ENCODE results near the gene LRRC55.

The LRRC55 gene

GRCh38 chr11:57219021-57219627 is 37.4 kb downstream of the LRRC55 start:
- no peak for TF ChIP-seq CTCF (IDR thresholded peaks at IDR 0.05; ENCODE audit: poor library complexity, severe bottlenecking)
- Histone ChIP-seq H3K4me1 (ENCODE audit: insufficient read depth, poor library complexity, severe bottlenecking) (peaks cover 6% of the 10 kb centered on the region), H3K36me3 (ENCODE audit: low read depth) (no peaks in the 10 kb centered on the region), H3K27ac (ENCODE audit: poor library complexity, severe bottlenecking) (no peak overlapping the region), H3K9me3 (ENCODE audit: severe bottlenecking) (no peaks in the 10 kb centered on the region), H3K4me3 (ENCODE audit: severe bottlenecking) (no peak overlapping the region), H3K27me3 (ENCODE audit: insufficient read depth, poor library complexity, severe bottlenecking) (no peaks in the 10 kb centered on the region)
- no peak for ATAC-seq (ENCODE audit: low read depth)
- no peak for DNase-seq (ENCODE audit: low spot score)

- DNase-seq (ENCODE audit: low spot score) (no peak), ATAC-seq (ENCODE audit: low read depth) (no peak)
- Histone ChIP-seq H3K4me1 (ENCODE audit: insufficient read depth, poor library complexity, severe bottlenecking) (no peaks in the 10 kb centered on the region), H3K9me3 (ENCODE audit: severe bottlenecking) (no peaks in the 10 kb centered on the region), H3K27ac (ENCODE audit: poor library complexity, severe bottlenecking) (no peak overlapping the region), H3K27me3 (ENCODE audit: insufficient read depth, poor library complexity, severe bottlenecking) (no peaks in the 10 kb centered on the region), H3K4me3 (ENCODE audit: severe bottlenecking) (no peak overlapping the region), H3K36me3 (ENCODE audit: low read depth) (no peaks in the 10 kb centered on the region)
- no peak for TF ChIP-seq CTCF (IDR thresholded peaks at IDR 0.05; ENCODE audit: poor library complexity, severe bottlenecking)
Observed at GRCh38 chr11:57222239-57222638, 40.5 kb downstream of the LRRC55 start.

- Histone ChIP-seq H3K4me1 (ENCODE audit: insufficient read depth, poor library complexity, severe bottlenecking) (no peaks in the 10 kb centered on the region), H3K4me3 (ENCODE audit: severe bottlenecking) (no peak overlapping the region), H3K36me3 (ENCODE audit: low read depth) (no peaks in the 10 kb centered on the region), H3K27ac (ENCODE audit: poor library complexity, severe bottlenecking) (no peak overlapping the region), H3K9me3 (ENCODE audit: severe bottlenecking) (no peaks in the 10 kb centered on the region), H3K27me3 (ENCODE audit: insufficient read depth, poor library complexity, severe bottlenecking) (no peaks in the 10 kb centered on the region)
- no peak for DNase-seq (ENCODE audit: low spot score)
- no peak for ATAC-seq (ENCODE audit: low read depth)
- no peak for TF ChIP-seq CTCF (IDR thresholded peaks at IDR 0.05; ENCODE audit: poor library complexity, severe bottlenecking)
Observed at GRCh38 chr11:57223601-57224000, 41.8 kb downstream of the LRRC55 start.

- ATAC-seq (ENCODE audit: low read depth) = no peak
- no peaks in the 10 kb centered on the region for H3K27me3 ChIP-seq (ENCODE audit: insufficient read depth, poor library complexity, severe bottlenecking)
- H3K4me3 ChIP-seq (ENCODE audit: severe bottlenecking) = no peak overlapping the region
- no peaks in the 10 kb centered on the region for H3K9me3 ChIP-seq (ENCODE audit: severe bottlenecking)
- TF ChIP-seq CTCF (IDR thresholded peaks at IDR 0.05; ENCODE audit: poor library complexity, severe bottlenecking) = no peak
- no peak for DNase-seq (ENCODE audit: low spot score)
- H3K36me3 ChIP-seq (ENCODE audit: low read depth) = no peaks in the 10 kb centered on the region
- H3K4me1 ChIP-seq (ENCODE audit: insufficient read depth, poor library complexity, severe bottlenecking) = no peaks in the 10 kb centered on the region
- H3K27ac ChIP-seq (ENCODE audit: poor library complexity, severe bottlenecking) = no peak overlapping the region
Observed at GRCh38 chr11:57224128-57224527, 42.4 kb downstream of the LRRC55 start.

GRCh38 chr11:57224537-57224936 is 42.8 kb downstream of the LRRC55 start:
- Histone ChIP-seq H3K4me3 (ENCODE audit: severe bottlenecking) (no peak overlapping the region), H3K9me3 (ENCODE audit: severe bottlenecking) (no peaks in the 10 kb centered on the region), H3K4me1 (ENCODE audit: insufficient read depth, poor library complexity, severe bottlenecking) (no peaks in the 10 kb centered on the region), H3K27me3 (ENCODE audit: insufficient read depth, poor library complexity, severe bottlenecking) (no peaks in the 10 kb centered on the region), H3K27ac (ENCODE audit: poor library complexity, severe bottlenecking) (no peak overlapping the region), H3K36me3 (ENCODE audit: low read depth) (no peaks in the 10 kb centered on the region)
- ATAC-seq (ENCODE audit: low read depth) = peak; percentile 71
- TF ChIP-seq CTCF (IDR thresholded peaks at IDR 0.05; ENCODE audit: poor library complexity, severe bottlenecking) = no peak
- no peak for DNase-seq (ENCODE audit: low spot score)
